Measurements from ENCODE around the gene ZFHX3.
A peak's percentile ranks its signal among the peaks of the same experiment; 100 is the strongest.

Gene ZFHX3

DNA sequence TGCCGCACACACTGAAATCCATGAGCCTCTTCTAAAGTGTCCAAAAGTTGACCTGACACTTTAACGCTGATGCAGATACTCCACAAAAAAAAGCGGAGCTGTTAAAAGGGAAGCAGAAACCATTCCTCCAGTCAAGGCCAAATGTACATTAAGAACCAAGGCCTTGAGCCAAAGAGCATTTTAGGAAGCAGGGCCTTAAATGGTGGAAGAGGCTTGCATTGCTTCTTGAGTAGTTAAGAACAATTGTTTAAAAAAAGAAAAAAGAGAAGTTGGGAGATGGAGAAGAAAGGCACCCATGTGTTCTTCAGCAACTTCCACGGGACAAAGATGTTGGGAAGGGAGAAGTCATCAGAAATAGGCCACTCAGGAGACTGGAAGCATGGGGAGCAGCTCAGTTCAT, 6.3 kb downstream of the ZFHX3 start:
- no peak for DNase-seq

DNA sequence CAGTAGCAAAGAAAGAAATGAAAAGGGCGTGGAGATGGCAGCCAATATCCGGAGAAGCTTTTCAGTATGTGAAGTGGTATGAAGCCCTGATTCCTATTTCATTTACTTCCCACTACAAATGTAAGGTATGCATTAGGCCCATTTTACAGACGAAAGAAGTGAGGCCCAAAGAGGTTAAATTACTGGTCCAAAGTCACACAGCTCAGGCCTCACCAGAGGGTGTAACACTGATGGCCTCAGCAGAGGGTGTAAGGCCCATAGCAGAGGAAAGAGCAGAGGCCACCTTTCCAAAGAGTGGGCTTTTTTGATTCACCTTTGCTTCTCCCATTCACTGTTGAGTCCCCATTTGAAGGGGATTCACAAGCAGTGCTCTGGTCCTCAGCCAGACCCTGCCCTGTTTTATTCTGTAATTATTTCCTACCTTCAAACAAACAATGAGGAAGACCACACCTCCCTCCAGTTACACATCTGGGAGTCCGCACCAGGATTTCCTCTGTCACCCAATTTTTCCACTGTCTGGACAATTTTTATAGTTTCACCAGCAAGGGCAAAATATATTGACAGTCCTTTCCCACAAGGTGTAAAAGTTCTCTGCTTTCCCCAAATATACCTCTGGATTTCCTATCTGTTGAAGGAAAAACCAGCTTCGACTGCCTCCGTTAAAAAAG, 7.1 kb downstream of the ZFHX3 start:
- DNase-seq: no peak

DNA sequence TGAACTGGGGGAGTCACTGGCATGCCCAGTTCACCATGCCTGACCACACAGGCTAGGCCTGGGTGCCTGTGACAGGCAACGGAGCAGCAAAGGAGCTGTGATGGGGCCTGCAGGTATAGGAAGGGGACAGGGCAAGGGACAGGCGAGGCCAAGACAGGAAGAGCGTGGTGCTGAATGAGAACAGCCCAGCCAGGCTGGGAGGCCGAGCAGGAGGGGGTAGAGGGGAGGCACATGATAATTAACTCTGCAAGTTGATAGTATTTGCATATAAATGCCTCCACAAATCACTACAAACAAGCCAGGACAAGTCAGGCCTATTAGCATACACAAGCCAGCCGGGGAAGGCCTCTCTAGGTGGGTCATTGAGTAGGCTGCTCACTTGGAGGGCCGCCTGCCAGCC, 7.8 kb downstream of the ZFHX3 start:
- no peak for DNase-seq

DNA sequence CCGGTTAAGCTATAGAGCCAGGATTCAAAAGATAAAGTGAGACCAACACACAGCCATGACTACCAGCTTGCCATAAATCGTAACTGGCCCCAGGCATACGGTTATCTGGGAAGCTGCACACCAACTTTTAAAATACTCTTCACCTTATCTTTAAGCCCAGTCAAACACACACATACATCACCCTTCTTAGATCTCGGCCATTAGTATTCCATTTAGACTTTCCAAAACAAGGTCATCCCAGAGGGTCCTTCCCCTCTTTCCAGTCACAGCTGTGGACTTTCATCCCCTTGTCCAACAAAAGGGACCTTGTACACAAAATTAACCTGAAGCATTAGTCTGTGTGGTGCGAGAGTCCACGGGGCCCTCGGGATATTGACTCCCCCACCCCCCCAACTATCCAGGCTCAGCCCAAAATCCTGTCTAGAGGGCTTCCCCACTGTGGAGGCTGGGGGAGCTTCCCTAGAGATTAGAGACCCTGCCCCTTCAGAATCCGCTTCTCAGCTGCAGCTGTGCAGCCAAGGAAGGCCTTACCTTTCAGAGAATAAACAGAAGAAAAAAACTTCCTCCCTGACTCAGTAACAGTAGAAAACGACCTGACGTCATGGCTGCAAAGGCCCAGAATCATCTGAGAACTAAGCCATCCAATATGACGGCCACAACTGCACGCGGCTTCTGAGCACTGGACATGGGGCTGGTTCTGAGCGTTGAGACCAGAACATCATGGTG, 9.9 kb downstream of the ZFHX3 start:
- no peak for DNase-seq

DNA sequence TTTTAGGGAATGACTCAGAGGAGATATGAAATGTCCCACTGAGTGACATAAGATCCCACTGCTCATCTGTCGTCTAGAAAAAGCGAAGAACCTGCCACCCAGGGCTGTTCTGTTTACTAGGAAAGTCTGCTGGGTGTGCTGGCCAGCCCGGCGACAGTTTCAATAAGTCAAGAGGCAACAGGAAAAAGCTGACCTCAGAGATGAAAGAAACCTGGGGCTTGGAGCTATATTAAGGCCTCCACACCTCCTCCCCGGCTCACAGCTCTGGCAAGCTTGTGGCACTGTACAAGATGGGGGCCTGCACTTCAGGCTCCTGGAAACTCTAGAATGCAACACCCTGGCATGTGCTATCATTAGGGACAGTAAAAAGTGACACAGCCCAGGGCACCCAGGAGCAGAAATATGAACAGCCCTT, 10.6 kb downstream of the ZFHX3 start:
- no peak for DNase-seq

DNA sequence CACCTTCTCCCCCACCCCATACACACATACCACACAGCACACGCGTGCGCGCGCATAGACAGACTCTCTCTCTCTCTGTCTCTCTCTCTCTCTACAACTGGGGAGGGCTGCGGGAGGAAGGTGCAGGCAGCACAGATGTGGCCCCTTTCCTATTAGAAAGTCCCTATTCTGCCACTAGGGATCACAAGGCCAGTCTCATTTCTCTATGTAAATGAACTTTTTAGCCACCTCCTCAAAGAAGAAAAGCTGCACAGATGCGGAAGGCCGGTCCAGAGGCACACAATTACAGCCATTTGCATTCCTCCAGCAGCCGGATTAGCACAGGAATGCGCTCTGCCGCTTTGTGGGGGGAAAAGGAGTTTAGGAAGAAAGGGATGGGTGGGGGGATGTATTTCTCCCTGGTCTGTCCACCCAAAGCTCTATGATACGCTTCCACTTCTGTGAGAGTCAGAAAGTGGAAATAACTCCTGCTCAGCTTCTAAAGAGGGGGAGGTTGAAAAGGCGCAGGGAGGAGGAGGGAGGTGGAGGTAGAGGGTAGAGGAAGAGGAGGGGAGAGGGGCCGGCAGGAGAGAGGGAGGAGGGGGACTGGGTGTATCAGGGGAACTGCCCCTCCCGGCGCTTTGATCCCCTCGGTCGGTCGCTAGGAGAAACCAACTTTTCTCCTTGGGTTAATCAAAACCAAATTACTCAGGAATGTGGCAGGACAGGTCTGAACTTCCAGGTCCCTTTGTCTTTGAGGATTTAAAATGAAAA, 11.7 kb downstream of the ZFHX3 start:
- DNase-seq: no peak

DNA sequence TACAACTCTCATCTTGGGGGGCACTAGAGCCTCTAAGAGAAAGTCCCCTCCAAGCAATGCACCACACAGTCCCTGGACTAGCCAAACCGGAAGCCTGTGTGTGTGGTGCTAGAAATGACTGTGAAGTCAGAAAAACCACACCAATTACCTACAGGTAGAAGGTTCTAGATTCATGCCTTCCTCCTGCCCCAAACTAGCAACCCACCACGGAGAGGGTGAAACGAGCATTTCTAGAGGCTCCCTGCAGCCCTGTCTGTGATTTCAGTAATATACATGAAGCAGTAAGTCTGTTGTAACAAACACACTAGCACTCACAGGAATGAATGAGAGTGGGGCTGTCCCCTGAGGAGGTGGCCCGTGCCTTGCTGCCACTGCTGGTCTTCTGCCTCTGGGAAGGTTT, 13.6 kb downstream of the ZFHX3 start:
- DNase-seq: no peak

DNA sequence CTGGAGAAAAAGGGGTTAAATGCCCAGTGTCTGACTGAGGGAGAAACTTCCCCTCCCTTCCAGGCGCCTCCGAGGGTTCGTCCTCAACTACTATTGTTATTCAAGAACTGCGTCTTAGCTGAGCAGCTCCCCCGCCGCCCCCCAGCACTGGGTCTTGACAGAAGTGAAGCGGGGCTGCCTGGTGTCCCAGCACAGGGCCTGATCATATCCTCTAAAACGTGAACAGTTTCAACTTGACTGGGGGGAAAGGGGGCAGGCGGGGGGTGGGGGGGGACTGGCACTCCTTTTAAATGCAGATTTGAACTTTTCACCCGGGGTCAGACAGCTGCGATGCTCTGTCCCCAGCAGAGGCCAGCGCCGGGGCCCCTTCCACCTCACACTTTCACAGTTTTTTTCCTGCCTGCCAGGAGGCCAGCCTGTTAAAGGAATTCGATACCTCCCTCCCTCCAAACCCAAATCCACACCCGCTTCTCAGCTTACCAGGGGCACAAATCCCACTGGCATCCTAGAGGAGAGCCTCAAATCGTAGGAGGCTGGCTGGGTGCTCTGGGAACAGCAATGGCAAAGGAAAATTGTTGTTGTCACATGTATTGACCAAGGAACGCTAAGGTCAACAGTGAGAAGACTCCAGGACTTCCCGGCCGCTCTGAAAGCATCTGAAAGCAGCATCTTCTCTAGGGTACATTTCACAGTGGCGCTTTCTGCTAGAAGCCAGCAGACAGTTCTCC, 14.5 kb downstream of the ZFHX3 start:
- DNase-seq: peak in 6 of 56 donors; percentile 7 to 54 (median 18)

DNA sequence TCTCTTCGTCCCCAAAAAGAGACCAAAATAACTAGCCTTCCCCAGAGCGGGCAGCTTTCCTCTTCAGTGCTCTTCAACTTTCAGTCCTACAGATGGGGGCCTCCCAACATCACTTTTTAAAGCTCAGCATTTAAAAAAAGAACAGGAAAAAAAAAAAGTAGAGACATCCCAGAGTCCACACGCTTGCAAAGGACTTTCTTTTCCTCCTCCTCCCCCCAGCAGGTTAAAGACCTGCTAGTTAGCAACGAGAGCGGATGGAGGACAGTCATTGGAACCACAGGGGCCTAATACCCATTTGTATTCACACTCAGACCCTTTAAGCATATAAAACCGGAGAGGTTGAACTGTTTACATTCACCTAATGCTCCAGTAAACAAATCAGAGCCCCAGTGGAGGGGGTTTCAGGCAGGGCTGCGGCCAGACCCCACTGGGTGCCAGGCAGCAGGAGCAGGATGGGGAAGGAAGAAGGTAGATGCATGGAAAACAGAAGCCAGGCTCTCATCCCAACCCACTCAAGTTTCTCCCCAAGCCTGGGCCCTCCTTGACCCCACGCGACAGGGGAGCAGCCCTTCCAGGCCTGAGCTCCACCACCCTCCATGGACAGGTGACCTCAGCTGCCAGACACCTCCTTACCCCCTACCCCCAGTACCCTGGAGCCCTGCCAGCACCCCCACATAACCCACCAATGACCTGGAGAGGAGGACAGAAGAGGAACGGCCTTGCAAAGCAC, 15.2 kb downstream of the ZFHX3 start:
- peak in 1 of 56 donors; percentile 28 for DNase-seq

DNA sequence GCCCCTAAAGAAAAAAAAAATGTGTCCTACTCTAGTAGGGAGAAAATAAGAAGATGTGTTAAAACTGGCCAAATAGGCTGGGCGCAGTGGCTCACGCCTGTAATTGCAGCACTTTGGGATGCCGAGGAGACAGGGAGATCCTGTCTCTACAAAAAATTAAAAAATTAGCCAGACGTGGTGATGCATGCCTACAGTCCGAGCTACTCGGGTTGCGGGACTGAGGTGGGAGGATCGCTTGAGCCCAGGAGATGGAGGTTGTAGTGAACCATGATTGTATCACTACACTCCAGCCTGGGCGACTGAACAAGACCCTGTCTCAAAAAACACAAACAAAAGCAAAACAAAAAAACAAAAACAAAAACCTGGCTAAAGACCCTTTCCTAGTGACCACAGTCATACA, 15.9 kb downstream of the ZFHX3 start:
- no peak for DNase-seq

DNA sequence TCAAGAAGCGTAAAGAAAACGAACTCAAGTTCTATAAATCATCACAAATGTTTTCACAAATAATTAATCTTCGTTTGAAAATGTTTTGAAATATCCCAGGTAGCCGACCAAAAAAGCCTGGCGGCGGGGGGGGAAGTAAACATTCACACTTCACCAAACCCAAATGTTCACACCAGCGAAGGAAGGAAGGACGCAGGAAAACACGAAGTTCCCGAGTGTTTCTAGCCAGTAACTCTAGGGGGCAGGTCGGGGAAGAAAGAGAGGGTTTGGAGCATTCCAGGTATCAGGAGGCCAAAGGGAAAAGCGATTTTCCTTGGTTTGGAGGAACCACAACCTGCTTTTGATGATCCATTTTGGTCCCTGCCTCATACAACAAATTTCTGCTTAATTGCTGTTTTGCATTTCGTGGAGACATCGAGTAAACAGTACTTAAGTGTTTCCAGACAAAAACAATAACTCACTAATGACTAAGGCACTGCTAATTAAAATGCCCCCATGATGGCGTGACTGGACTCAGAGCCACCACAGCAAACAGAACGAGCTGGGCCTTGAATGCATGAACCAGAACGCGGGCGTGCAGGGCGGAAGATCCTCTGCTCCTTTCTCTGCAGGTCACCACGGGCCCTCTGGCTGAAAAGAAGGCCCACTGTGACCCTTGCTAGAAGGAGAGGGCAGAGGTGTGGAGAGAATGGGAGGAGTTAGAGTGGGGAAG, 16.6 kb downstream of the ZFHX3 start:
- DNase-seq: no peak

DNA sequence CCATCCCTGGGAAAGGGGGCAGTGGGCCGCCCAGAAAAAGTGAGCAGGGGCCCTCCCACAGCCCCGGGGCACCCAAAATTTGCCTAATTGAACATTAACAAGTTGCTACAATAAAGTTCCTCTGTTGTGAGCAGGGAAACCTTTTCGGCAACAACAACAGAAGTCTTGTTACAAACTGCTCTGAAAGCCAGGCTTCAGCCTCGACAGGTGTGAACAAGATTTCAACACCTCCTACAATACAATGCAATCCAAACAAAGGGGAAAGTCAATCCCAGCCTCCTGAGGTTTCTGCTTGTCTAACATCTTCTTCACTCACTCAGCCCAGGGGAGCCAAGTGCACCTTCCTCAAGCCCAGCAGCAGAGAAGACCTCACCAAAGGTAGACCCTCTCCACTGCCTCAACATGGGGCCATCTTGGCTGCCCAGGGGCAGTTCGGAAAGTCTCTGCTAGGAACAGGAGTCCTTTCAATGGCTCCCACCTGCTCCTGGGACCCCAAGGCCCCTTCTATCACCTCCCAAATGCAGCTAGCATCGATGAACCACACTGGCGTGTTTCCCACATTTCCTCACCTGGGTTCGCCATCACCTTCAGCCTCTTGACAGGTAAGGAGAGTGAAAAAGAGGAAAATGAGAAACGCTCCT, 19.1 kb downstream of the ZFHX3 start:
- no peak for DNase-seq

DNA sequence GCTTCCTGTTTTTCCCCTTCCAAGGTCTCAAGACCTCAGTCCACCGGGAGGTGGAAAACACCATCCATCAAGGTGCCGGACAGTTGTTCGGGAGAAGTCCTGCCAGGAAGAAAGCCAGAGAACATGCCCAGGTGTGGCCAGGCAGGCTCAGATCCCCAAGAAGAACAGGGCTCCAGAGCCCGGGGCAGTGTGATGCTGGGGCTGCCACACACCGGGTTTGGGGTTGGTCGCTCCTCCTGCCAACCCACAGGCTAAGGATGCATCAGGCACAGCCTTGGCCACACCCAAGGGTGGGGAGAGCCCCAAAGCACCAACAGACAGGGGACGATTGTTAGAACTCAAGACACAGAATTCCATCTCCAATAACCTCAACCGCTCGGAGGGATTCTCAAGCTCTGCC, 19.7 kb downstream of the ZFHX3 start:
- no peak for DNase-seq

DNA sequence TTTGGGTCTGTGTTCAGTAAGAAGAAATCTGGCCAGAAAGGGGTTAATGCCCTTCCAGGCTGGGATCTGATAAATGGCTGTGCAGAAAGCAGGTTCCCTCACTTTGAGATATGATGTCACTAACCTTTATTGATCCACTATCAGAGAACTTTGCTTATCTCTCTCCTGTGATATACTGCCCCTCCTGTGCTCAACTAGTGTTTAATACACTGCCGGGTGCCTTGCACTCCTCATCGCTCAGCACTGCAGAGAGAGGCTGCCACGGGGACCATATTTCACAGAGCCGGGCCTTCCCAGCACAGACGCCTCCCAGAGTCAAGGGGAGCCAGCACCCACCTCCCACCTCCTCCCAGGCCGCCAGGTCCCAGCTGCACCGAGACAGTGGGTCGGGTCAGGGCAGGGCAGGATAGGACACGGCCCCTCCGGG, 20.2 kb downstream of the ZFHX3 start:
- DNase-seq: no peak

DNA sequence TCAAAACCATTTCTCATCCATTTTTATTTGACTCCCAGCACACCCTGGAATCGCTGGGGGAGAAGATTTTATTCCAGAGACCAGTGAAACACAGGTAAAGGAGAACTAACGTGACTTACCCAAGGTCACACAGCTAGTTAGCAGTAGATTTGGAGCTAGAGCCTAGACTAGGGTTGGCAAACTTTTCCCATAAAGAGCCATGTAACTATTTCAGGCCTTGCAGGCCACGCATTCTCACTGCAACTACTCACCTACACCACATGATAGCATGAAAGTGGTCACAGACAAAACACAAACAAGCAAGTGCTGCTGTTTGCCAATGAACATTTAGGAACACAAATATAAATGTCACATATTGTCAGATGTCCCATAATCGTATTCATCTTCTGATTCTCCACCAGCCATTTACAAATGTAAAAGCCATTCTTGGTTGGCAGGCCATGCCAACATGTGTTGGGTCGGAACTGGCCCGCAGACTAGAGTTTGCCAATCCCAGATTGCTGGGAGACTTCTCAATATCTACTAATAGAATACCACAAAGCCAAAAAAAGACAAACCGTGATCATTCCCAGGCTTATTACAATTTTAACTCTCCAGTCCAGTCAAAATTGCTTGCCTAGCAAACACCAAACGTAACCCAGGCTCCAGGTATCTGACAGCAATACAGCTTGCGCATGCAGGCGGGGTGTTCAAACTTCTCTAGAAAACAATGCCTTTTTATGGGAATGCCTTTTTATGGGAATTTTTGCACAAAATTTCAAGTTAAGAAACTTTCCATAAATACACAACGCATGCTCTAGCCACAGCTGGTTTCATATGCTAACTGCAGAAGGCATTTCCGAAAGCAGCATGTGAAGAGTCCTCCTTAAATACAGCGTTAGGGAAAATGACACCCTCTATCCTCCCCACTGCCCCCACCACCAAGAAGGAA, 20.9 kb downstream of the ZFHX3 start:
- no peak for DNase-seq

DNA sequence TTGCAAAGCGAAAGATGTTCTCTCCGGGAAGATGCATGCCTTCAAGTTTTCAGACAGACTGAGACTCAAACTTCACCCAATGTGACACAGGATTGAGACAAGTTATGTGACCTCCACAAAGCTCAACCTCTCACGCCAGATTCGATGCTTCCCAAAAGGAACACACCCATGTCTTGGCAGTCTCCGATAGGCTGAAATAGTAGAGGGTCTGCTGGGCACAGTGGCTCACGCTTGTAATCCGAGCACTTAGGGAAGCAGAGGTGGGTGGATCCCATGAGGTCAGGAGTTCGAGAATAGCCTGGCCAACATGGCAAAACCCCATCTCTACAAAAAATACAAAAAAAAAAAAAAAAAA, 22.1 kb downstream of the ZFHX3 start:
- DNase-seq: no peak

DNA sequence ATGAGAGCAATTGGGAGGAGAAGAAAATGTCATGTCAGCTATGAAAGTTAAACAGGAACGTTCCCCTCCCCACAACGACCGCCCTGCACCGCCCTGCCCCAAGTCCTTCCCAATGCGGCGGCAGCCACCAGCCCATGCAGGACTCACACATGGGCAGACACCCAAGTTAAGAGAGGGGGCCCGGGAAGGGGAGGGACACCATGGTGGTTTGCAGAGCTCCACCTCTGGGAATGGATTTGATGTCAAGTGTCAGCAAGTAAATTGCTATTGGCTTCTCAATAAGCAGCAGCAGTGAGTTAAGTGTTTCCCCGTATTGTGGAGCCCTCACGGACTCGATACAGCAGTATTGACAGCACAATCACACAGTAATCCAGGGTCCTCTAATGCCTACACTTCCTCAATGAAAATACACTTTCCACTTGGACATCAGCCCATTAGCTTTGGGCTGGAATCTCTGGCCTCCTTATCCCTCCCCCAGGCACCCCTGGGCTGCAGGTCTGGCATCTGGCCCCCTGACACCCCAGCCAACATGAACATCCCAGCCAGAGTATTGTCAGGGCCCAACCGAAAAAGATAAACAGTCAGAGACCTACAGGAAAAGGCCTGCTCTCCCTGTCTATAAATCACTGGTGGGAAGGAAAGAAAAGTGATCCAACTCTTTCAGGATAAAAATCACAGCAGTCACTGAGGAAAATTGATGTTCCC, 22.6 kb downstream of the ZFHX3 start:
- DNase-seq: no peak

DNA sequence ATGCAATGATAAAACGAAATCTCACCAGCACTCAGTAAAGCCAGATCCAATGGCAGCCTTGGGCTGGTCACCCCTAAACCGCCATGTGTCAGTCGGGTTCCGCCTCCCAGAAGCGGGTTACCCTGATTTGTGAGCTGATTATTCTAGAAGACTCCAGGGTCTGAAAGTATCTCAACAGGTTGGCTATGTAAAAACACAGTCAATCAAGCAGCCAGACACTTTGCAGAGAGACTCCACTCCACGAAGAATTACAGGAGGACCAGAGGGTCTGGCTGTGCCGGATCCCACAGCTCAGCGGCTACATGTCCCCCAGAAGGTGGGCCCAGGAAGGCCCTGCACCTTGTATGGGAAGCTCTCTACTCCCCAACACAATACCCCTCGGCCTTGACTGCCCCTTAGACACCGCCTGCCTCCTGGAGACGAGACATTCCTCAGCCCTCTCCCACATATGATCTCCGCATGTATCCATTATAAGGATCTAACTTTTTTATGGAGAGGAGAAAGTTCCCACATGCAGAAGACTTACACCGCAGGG, 23.3 kb downstream of the ZFHX3 start:
- no peak for DNase-seq

Measured in nucleus accumbens (tissue), 56 donors.